DMS53 treated with DMSO at 0.1 percent for 48 hours (cell line): ENCODE measurements around the gene CIB2.
A peak's percentile ranks its signal among the peaks of the same experiment; 100 is the strongest.

Source experiments
- DNase-seq: peaks from one replicate; lab custom pipeline; 2025; ENCODE audit not compliant: unreplicated experiment; lab: John Stamatoyannopoulos, UW

Gene CIB2

DNA sequence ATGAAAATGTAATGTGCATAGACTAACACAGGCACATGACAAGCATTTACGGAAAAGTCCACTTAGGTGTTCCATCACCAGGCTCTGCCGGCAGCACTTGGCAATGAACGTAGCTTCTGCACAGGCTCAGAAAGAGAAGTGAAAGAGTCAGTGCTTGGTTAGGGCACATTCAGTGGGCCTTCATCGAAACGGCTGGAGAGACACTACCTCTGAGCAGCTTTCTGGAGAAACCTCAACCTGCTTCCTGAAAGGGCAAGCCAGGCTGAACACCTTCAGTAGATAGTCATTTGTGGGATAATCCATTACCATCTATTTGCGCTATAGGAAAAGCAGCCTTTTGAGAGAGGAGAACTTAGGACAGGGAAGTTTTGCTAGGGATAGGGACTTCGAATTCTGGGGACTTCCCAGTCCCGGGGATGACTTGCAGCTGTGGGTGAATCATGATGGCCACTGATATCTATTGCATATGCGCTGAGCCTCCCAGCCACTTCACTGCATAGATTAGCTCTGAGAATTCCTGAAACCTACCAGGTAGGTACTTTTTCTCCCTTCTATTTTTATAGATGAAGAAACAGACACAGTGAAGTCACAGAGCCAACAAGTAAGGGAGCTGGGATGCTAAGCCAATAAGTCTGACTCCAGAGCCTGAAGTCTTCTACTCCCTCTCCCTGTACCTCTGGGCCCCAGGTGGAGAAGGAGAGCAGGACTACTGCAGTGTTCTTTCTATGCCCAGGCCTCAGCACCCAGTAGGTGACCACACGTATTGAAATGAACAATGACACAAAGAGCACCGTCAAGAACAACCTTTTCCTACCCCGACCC lies 43.1 kb downstream of the CIB2 start:
- no peak for DNase-seq

DNA sequence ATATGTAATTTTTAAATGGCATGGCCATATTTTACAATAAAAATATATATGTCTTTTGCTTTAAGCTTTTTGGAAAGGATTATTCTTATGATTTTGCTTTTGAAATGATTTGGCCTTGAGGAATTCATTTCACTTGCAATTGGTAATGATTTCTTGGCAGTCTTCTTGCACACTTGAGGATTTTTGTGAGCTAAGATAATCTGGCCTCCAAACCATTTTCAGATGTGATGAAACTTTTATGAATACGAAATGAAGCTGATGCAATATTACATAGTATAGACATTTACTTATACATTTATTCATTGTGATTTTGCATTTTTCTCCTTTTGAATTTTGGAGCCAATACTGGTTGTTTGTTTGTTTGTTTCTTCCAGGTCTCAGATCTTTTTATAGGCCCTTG lies 45.3 kb downstream of the CIB2 start:
- DNase-seq, result no peak

DNA sequence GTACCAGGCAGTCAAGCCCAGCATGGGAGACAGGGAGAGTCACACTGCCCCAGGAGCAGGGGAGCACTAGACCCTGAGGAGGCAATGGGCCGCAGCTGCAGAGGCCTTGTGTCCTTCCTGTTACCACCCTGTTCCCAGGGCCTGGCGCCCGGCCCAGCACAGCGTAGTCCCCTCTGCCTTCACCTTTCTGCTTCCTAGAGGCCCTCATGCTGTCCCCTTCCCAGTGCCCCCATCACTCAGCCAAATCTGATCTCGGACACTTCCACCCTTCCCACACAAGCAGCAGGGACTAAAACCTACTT lies 46.8 kb downstream of the CIB2 start:
- DNase-seq, result no peak

- no peak for DNase-seq
Observed at GRCh38 chr15:78083687-78084448, 47.4 kb downstream of the CIB2 start.

DNA sequence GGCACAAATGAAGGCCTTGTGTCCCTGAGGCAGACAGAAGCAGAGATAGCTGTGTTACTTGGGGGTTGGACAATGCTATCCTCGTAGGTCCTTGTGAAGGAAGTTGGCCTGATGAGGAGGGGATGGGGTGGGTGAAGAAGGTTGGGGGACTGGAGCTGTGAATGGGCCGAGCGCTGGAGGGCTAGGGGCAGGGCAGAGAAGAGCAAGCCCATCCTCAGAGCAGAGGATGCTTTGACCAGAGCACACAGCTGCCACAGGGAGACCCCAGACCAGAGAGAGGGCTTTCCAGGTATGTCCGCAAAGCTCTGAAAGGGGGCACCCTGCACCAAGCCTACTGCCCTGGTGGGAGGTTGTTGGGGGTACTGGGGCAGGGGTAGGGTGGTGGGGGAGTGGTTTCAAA lies 48.1 kb downstream of the CIB2 start:
- no peak for DNase-seq

GRCh38 chr15:78082743-78083110 lies 48.5 kb downstream of the CIB2 start:
- DNase-seq, result no peak

- DNase-seq, result no peak
Observed at GRCh38 chr15:78082106-78082742, 49.0 kb downstream of the CIB2 start.

DNA sequence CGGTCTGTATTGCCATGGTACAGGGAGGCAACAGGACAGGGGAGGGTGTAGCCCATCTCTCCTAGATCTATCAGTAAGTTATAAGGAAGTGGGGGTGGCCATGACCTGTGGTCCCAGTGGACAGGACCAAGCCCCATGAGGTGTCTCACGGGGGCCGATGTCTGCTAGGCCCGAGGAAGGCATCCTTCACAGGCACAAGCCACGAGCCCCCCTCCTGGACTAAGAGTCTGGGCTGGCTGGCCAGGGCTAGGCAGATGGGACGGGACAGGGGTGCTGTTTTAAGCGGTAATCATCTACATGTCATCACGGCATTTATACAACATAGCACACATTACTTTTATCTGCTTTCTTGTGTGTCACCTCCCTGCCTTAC lies 51.2 kb downstream of the CIB2 start:
- no peak for DNase-seq

DNA sequence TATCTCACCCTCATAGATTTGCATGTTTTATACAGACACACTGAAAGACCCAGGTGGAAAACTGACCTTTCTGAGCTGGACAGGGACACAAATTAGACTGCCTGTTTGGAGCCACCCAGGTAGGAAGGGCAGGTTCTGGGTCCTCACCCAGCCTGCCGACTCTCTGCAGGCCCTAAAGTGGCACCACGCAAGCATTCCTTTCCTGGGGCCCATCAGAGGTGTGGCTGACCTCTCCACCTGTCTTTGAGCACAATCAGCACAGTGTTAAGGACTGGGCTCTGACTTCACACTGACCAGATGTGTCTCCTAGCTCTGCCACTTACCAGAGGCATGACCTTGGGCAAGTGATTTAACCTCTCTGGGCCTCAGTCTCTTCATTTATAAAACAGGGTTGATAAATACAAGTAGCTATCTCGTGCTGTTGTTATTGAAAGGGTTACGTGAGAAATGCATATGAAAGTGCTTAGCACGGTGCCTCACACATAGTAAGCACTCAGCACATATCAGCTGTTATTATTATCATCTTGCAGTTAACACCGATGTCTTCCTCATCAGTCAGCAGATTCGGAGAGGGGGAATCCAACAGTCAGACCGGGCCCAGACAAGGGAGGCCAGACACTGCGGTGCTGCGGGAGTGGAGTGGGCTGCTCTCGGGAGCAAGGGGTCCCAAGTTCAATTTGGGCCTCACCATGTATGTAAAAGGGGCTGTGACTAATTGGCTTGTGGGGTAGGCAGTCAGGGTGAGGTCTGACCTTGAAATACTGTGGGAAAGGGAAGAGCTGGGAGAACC lies 51.8 kb downstream of the CIB2 start:
- no peak for DNase-seq

- DNase-seq, result peak; percentile 53
Observed at GRCh38 chr15:78077871-78078210, 53.4 kb downstream of the CIB2 start.

GRCh38 chr15:78077053-78077870 lies 54.0 kb downstream of the CIB2 start, which contains the start of gene TBC1D2B:
Gene TBC1D2B, minus strand, starts transcription at chr15:78077711. Its CDS starts 59 bp downstream, at chr15:78077652.
- no peak for DNase-seq

GRCh38 chr15:78076231-78077052 lies 54.8 kb downstream of the CIB2 start:
- DNase-seq, result no peak

GRCh38 chr15:78075490-78076230 lies 55.6 kb downstream of the CIB2 start:
- peak; percentile 10 for DNase-seq

GRCh38 chr15:78073046-78073787 lies 58.0 kb downstream of the CIB2 start:
- DNase-seq, result no peak

DNA sequence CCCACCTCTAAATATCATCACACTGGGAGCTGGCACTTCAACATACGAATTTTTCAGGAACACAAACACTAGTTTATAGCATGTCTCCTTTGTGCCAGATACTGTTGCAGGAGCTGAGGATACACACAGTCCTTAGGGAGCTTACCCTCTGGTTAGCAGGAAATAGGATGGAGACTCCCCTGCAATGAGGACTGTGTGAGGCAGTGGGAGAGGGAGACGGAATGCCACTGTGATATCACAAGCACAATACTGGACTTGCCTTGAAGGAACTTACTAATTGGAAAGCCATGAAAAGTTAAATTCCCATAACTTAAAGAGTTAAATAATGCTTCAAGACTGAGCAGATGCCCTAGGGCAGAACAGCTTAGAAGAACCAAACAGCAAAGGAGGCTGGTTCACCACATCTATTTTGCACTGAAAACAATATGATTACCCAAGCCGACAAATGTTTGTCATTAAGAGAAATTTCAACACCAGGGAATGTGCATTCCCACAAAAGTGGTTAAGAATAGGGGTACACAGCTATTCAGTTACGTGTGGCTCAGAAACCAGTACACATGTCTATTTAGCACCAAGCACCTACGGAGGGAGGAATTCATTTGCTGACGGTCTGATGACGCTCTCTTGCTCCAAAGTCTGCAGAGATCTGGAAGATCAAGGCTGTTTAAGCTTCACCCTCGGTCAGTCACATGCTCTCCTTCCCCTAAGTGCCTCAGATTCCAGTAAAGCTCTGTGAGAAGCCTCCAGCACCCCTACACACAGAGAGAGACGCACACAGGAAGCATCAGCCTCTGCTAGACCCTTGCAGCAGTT lies 59.0 kb downstream of the CIB2 start:
- DNase-seq, result no peak

GRCh38 chr15:78071383-78071782 lies 59.9 kb downstream of the CIB2 start:
- DNase-seq, result no peak

- peak; percentile 19 for DNase-seq
Observed at GRCh38 chr15:78070049-78070700, 61.1 kb downstream of the CIB2 start.
